K562 (cell line): ENCODE results near the gene ANKLE2. TPM values are rescaled to one million over a fixed set of nuclear protein-coding genes. Genes with fewer than 3 reads are reported as not detected.

Experiments
- CBX2 ChIP-seq: fragments of 200-600 bp; sonication (generic); IDR thresholded peaks from one replicate; pipeline ENCODE4 v1.6.1; 2012; ENCODE audit warnings: mild to moderate bottlenecking, low read length, inconsistent platforms; ENCODE audit not compliant: insufficient read depth, poor library complexity, severe bottlenecking
- CSDE1 ChIP-seq, 2 experiments: fragments of 450-650 bp; IDR thresholded peaks; 2 replicates each; pipeline ENCODE4 v1.6.1; 2016; ENCODE audit warnings: mild to moderate bottlenecking in 1 of 2
- ESRRB ChIP-seq: fragments of 250-450 bp; sonication (Bioruptor Pico); IDR thresholded peaks from 2 replicates; pipeline ENCODE4 v1.5.0; 2020; ENCODE audit warnings: mild to moderate bottlenecking, moderate library complexity, borderline replicate concordance
- GATAD2A ChIP-seq: fragments of 450-650 bp; IDR thresholded peaks from 2 replicates; pipeline ENCODE4 v1.6.1; 2017
- LEF1 ChIP-seq: fragments of 450-650 bp; IDR thresholded peaks from 2 replicates; pipeline ENCODE4 v1.6.1; 2016; ENCODE audit warnings: mild to moderate bottlenecking
- MTF1 ChIP-seq: fragments of 250-450 bp; sonication (Bioruptor Pico); IDR thresholded peaks from 2 replicates; pipeline ENCODE4 v1.9.0; 2021; ENCODE audit warnings: moderate library complexity, mild to moderate bottlenecking, inconsistent platforms, borderline replicate concordance
- MYBL2 ChIP-seq, 2 experiments: fragments of 450-650 bp in 1 of 2; sonication (generic) in 1 of 2; formaldehyde crosslinking in 1 of 2; IDR thresholded peaks; 2 replicates each; pipeline versions ENCODE4 v1.6.1 to v1.8.1; 2017 to 2022; ENCODE audit warnings: borderline replicate concordance in 1 of 2, inconsistent platforms in 1 of 2, low read depth in 1 of 2, mild to moderate bottlenecking in 1 of 2, missing genetic modification reagents in 1 of 2, moderate library complexity in 1 of 2
- OTX1 ChIP-seq: fragments of 450-650 bp; formaldehyde crosslinking; IDR thresholded peaks from 2 replicates; pipeline ENCODE4 v1.4.0; 2022; ENCODE audit warnings: mild to moderate bottlenecking
- PHB ChIP-seq: fragments of 250-450 bp; sonication (Bioruptor Pico); IDR thresholded peaks from 2 replicates; pipeline ENCODE4 v1.5.0; 2021
- SIX5 ChIP-seq, 2 experiments: IDR thresholded peaks; 2 replicates each; pipeline ENCODE4 v1.6.1; 2011; ENCODE audit warnings: low read length in 2 of 2, borderline replicate concordance in 1 of 2, low read depth in 1 of 2, mild to moderate bottlenecking in 1 of 2, moderate library complexity in 1 of 2; ENCODE audit not compliant: insufficient read depth in 1 of 2
- SMAD4 ChIP-seq: fragments of 250-450 bp; sonication (Bioruptor Pico); conservative IDR thresholded peaks from 2 replicates; pipeline ENCODE4 v1.8.0; 2021; ENCODE audit warnings: inconsistent platforms, mild to moderate bottlenecking, moderate library complexity
- XRCC5 ChIP-seq: fragments of 200-400 bp; formaldehyde crosslinking; IDR thresholded peaks from 2 replicates; pipeline ENCODE4 v1.6.1; 2017; ENCODE audit warnings: low read depth, mild to moderate bottlenecking, low read length
- ZEB2 ChIP-seq: fragments of 450-650 bp; IDR thresholded peaks from 2 replicates; pipeline ENCODE4 v1.6.1; 2016
- ZNF766 ChIP-seq: fragments of 200-800 bp; sonication (Bioruptor generic); conservative IDR thresholded peaks from 2 replicates; pipeline ENCODE4 v1.6.1; 2016; ENCODE audit warnings: missing genetic modification characterization, missing compliant biosample characterization
- polyA plus RNA-seq, 8 experiments: library from polyadenylated mRNA; depleted of rRNA in 4 of 8; stranded (reverse) in 5 of 8; unstranded in 3 of 8; fragments of >200 nt; fragmentation: Nextera tagmentation in 2 of 8; fragmentation: Illumina TruSeq in 1 of 8; extraction: Ambion mirVana in 2 of 8; extraction: Trizol in 1 of 8; gene quantifications; 2 replicates each; pipeline versions ENCODE4 v1.2.1 to v1.2.3, GENCODE V29; 2011 to 2014; ENCODE audit warnings: inconsistent platforms in 1 of 8, missing spikeins in 1 of 8
- total RNA-seq, 7 experiments: library from RNA; depleted of rRNA in 6 of 7; stranded (reverse); fragments of >200 nt in 6 of 7; fragmentation: Illumina TruSeq in 2 of 7; extraction: Trizol in 2 of 7; gene quantifications; 2 replicates each; pipeline versions ENCODE4 v1.2.1 to v1.2.3, GENCODE V29; 2011 to 2021; ENCODE audit warnings: low replicate concordance in 1 of 7
- TF ChIP-seq, protein P1 (sequence below): fragments of 250-450 bp; sonication (Bioruptor Pico); IDR thresholded peaks from 2 replicates; pipeline ENCODE4 v1.4.0; 2020; ENCODE audit warnings: mild to moderate bottlenecking, moderate library complexity, borderline replicate concordance
- TF ChIP-seq, protein P2 (sequence below): fragments of 450-650 bp; IDR thresholded peaks from 2 replicates; pipeline ENCODE4 v1.6.1; 2016; ENCODE audit warnings: mild to moderate bottlenecking
- TF ChIP-seq, protein P3 (sequence below): fragments of 450-650 bp; conservative IDR thresholded peaks from 2 replicates; pipeline ENCODE4 v1.6.1; 2016; ENCODE audit warnings: missing genetic modification characterization, low read depth, mild to moderate bottlenecking, missing compliant biosample characterization, moderate library complexity
- TF ChIP-seq, protein P4 (sequence below): fragments of 250-450 bp; sonication (Bioruptor Pico); IDR thresholded peaks from 2 replicates; pipeline ENCODE4 v1.5.0; 2021
- TF ChIP-seq, protein P5 (sequence below): fragments of 450-650 bp; IDR thresholded peaks from one replicate; pipeline ENCODE4 v1.6.1; 2018; ENCODE audit warnings: mild to moderate bottlenecking, moderate library complexity; ENCODE audit not compliant: partially characterized antibody

Gene ANKLE2
- total and polyA plus RNA-seq, 9 of the 15 experiments (the other 6 are each of a cell fraction or from before 2014, with no cell fraction given), result 3.2 to 57.7 (median 45.6) TPM

DNA sequence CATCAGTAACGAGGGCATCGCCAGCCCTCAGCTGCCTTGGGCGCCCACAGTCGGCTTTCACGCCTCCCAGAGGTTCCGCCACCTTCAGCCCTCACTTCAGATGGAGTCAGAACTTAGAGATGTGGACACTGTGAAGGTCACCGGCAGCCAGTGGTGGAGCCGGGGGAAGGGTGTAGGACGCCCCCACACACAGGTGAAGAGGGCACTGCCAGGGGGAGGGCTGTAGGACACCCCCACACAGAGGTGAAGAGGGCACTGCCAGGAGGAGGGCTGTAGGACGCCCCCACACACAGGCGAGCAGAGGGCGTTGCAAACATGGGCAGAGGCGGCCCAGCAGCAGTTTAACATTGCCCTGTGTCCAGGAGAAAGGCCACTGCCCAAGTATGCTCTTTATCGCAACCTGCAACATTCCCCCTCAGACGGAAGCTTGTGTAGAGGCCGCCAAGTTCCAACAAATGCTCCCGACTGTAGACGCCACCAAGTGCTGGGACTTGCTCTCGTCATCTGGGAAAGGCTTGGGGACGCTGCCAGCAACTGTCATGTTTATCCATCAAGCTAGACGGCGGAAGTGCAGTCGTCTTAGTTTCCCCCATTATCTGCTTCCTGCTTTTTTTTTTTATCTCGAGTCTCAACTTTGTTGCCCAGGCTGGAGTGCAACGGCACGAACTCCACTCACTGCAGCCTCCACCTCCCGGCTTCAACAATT is 4.9 kb upstream of the ANKLE2 start (continued):
- TF ChIP-seq MYBL2 (IDR thresholded peaks at IDR 0.05; ENCODE audit: low read depth), result no peak
- TF ChIP-seq MYBL2 (CRISPR knock-in tag; IDR thresholded peaks at IDR 0.05; ENCODE audit: borderline replicate concordance), result no peak
- no peak for TF ChIP-seq ZNF766 (CRISPR knock-in tag)
- TF ChIP-seq, protein P1, sequence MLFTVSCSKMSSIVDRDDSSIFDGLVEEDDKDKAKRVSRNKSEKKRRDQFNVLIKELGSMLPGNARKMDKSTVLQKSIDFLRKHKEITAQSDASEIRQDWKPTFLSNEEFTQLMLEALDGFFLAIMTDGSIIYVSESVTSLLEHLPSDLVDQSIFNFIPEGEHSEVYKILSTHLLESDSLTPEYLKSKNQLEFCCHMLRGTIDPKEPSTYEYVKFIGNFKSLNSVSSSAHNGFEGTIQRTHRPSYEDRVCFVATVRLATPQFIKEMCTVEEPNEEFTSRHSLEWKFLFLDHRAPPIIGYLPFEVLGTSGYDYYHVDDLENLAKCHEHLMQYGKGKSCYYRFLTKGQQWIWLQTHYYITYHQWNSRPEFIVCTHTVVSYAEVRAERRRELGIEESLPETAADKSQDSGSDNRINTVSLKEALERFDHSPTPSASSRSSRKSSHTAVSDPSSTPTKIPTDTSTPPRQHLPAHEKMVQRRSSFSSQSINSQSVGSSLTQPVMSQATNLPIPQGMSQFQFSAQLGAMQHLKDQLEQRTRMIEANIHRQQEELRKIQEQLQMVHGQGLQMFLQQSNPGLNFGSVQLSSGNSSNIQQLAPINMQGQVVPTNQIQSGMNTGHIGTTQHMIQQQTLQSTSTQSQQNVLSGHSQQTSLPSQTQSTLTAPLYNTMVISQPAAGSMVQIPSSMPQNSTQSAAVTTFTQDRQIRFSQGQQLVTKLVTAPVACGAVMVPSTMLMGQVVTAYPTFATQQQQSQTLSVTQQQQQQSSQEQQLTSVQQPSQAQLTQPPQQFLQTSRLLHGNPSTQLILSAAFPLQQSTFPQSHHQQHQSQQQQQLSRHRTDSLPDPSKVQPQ, result no peak
- TF ChIP-seq, protein P2, sequence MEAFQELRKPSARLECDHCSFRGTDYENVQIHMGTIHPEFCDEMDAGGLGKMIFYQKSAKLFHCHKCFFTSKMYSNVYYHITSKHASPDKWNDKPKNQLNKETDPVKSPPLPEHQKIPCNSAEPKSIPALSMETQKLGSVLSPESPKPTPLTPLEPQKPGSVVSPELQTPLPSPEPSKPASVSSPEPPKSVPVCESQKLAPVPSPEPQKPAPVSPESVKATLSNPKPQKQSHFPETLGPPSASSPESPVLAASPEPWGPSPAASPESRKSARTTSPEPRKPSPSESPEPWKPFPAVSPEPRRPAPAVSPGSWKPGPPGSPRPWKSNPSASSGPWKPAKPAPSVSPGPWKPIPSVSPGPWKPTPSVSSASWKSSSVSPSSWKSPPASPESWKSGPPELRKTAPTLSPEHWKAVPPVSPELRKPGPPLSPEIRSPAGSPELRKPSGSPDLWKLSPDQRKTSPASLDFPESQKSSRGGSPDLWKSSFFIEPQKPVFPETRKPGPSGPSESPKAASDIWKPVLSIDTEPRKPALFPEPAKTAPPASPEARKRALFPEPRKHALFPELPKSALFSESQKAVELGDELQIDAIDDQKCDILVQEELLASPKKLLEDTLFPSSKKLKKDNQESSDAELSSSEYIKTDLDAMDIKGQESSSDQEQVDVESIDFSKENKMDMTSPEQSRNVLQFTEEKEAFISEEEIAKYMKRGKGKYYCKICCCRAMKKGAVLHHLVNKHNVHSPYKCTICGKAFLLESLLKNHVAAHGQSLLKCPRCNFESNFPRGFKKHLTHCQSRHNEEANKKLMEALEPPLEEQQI, result no peak
- TF ChIP-seq, protein P3, sequence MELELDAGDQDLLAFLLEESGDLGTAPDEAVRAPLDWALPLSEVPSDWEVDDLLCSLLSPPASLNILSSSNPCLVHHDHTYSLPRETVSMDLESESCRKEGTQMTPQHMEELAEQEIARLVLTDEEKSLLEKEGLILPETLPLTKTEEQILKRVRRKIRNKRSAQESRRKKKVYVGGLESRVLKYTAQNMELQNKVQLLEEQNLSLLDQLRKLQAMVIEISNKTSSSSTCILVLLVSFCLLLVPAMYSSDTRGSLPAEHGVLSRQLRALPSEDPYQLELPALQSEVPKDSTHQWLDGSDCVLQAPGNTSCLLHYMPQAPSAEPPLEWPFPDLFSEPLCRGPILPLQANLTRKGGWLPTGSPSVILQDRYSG, result no peak
- peak; percentile 62 for TF ChIP-seq SMAD4
- TF ChIP-seq ESRRB (CRISPR knock-in tag), result no peak
- 0 out of 2 replicates have a peak, but pooled peaks have one; percentile 32 for TF ChIP-seq ZEB2
- no peak for TF ChIP-seq GATAD2A
- TF ChIP-seq CSDE1 (IDR thresholded peaks at IDR 0.05), result no peak
- no peak for TF ChIP-seq PHB (CRISPR knock-in tag)
- TF ChIP-seq SIX5 (IDR thresholded peaks at IDR 0.05; ENCODE audit: borderline replicate concordance in 1 of 2, insufficient read depth in 1 of 2, low read depth in 1 of 2, low read length in 2 of 2), result no peak
- no peak for TF ChIP-seq CBX2
- TF ChIP-seq, protein P4, sequence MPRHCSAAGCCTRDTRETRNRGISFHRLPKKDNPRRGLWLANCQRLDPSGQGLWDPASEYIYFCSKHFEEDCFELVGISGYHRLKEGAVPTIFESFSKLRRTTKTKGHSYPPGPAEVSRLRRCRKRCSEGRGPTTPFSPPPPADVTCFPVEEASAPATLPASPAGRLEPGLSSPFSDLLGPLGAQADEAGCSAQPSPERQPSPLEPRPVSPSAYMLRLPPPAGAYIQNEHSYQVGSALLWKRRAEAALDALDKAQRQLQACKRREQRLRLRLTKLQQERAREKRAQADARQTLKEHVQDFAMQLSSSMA (CRISPR knock-in tag), result no peak
- no peak for TF ChIP-seq XRCC5
- TF ChIP-seq OTX1 (CRISPR knock-in tag), result no peak
- TF ChIP-seq, protein P5, sequence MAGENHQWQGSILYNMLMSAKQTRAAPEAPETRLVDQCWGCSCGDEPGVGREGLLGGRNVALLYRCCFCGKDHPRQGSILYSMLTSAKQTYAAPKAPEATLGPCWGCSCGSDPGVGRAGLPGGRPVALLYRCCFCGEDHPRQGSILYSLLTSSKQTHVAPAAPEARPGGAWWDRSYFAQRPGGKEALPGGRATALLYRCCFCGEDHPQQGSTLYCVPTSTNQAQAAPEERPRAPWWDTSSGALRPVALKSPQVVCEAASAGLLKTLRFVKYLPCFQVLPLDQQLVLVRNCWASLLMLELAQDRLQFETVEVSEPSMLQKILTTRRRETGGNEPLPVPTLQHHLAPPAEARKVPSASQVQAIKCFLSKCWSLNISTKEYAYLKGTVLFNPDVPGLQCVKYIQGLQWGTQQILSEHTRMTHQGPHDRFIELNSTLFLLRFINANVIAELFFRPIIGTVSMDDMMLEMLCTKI, result no peak
- TF ChIP-seq LEF1, result no peak
- TF ChIP-seq MTF1, result no peak
